CD1c-positive myeloid dendritic cell (primary cell): ENCODE measurements around the gene OTOA.

Experiments used
- DNase-seq: peaks from one replicate; pipeline ENCODE4 v3.0.0-alpha.2; 2016; ENCODE audit errors: extremely low spot score

The OTOA gene

DNA sequence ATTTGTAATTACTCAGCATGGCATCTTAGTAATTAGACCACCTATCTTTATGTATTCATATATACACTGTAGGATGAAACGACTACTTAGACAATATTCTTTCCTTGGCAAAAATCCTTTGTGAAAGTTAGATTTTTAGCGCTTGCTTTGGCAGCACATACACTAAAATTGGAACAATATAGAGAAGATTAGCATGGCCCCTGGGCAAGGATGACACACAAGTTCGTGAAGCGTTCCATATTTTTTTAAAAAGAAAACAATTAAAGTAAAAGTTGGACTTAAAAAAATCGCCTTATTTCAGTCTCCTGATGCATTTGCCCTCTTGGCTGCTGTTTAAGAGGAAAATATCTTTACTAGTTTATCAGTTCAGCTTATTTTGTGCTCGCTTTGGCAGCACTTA is 21.9 kb upstream of the OTOA start:
- no peak for DNase-seq

DNA sequence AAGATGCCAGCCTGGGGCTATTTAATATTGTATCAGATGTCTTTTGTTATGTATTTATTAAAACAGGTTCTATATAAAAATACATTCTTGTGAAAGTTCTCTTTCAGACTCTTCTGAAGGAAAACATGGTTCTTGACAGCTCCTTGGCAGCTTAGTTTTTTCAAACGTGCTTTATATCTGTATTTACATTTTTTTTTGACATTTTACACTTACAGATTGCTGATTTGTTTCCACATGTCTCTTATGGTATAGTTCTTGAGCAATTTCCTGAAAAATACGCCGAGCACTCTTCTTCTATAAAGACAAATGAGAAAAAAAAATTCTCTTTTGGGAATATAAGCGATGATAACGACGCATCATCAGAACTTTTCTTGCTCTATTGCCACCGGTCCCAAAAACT is 20.9 kb upstream of the OTOA start:
- no peak for DNase-seq

GRCh38 chr16:21643785-21644184 is 20.0 kb upstream of the OTOA start:
- DNase-seq, result no peak

GRCh38 chr16:21644674-21645073 is 19.1 kb upstream of the OTOA start:
- no peak for DNase-seq

DNA sequence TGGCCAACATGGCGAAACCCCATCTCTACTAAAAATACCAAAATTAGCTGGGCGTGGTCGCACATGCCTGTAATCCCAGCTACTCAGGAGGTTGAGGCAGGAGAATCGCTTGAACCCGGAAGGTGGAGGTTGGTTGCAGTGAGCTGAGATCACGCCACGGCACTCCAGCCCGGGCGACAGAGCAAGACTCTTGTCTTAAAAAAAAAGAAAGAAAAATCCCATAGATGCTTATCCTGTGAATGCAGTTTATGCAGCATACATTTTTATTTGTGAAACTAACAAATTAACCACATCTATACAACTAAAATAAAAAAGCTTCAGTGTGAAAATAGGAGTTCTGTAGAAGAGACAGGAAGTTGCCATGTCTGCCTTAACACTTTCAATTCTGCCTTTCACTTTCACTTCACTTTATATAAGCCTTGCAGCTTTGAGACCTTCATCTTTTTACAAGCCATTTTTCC is 18.5 kb upstream of the OTOA start:
- DNase-seq, result peak; percentile 84

- DNase-seq, result peak; percentile 61
These were observed 17.7 kb upstream of the OTOA start for GRCh38 chr16:21646091-21646490.

- no peak for DNase-seq
These were observed 16.8 kb upstream of the OTOA start for GRCh38 chr16:21646721-21647561.

DNA sequence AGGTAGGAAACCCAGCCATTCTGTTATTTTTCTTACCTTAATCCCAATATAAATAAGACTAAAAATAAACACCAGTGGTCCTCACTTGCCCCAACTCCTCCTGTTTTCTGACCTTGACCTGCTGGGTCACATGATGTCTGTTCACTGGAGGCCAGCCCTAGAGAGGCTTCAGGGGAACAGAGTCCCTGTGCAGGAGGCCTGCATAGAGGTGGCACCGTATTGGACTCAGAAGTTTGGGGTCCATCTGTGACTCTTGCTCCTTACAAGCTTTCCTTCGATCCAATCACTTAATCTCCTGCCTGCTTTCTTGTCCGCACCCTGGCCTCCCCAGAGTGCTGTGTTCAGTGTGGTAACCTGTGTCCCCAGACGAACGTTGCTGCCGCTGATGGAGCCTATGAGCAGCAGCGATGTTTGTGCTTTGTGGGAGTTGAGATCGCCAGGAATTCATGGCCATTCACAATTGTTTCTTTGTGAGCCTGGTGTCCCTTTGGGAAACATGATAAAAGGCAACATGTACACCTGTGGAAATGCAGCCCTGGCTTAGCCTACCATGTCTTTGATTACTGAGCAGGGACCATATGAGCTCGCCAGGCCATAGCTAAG is 16.1 kb upstream of the OTOA start:
- no peak for DNase-seq

DNA sequence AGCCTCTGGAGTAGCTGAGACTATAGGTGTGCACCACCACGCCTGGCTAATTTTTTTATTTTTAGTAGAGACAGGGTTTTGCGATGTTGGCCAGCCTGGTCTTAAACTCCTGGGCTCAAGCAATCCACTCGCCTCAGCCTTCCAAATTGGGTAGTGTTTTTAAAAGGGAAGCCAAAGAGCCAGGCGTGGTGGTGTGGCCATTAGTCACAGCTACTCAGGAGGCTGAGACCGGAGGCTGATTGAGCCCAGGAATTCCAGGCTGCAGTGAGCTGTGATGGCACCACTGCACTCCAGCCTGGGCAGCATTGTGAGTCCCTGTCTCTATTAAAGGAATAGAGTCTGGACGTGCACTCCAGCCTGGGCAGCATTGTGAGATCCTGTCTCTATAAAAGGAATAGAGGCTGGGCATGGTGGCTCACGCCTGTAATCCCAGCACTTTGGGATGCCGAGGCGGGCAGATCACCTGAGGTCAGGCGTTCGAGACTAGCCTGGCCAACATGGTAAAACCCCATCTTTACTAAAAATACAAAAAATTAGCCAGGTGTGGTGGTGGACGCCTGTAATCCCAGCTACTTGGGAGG is 13.9 kb upstream of the OTOA start:
- peak; percentile 60 for DNase-seq

- peak; percentile 93 for DNase-seq
These were observed 13.2 kb upstream of the OTOA start for GRCh38 chr16:21650521-21650920.

GRCh38 chr16:21651515-21651914 is 12.3 kb upstream of the OTOA start:
- DNase-seq, result no peak

GRCh38 chr16:21652453-21652852 is 11.3 kb upstream of the OTOA start, which contains the start of gene IGSF6:
TSS of gene IGSF6 (minus strand) at chr16:21652608. CDS start at chr16:21652598, 10 bp downstream.
- peak; percentile 88 for DNase-seq

DNA sequence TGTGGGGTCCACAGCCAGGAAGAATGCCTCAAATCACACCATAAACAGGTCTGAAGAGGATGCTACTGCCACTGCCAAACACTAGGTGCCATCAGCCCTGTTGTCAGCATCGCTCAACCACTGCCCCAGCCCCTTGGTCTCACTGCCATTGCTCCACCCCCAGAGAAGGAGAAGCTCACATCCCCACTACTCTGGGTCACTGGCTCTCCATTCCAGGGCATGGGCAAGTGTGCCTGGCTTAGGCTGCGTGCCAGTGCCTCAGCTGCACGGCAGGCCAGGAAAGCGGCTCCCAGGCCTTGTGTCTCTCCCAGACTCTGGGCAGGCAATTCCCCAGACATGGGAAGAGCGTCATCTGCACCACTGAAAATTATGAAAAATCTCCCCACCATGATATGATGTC is 10.2 kb upstream of the OTOA start:
- peak; percentile 79 for DNase-seq

- peak; percentile 57 for DNase-seq
These were observed 9.3 kb upstream of the OTOA start for GRCh38 chr16:21654466-21654865.

DNA sequence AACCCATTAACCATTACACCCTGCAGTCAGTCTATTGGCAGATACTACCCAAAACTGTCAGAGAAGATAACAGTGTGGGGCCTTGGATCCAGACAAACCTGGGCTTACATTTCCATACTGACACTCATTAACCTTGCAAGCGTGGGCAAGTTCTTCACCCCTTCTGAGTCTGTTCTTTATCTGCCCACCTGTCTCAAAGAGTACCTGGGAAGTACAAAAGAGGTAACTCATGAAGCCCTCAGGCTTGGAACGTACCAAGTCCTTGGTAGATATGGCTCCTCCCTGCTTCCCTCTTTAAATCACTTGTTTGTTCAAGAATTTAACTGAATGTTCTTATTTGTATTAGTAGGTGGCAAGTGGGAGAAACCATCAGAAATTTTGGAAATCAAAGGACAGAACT is 8.9 kb upstream of the OTOA start:
- DNase-seq, result no peak

GRCh38 chr16:21656795-21657768 is 6.7 kb upstream of the OTOA start:
- peak; percentile 81 for DNase-seq

DNA sequence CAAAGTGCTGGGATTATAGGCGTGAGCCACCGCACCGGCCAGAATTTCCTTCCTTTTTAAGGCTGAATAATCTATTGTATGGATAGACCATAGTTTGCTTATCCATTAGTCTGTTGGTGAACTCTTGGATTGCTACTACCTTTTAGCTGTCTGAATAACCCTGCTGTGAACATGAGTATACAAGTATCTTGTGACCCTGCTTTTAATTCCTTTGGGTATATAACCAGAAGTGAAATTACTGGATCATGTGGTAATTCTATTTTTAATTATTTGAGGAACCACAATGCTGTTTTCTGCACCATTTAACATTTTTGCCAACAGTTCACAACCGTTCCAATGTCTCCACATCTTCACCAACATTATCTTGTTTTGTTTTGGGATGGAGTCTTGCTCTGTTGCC is 4.6 kb upstream of the OTOA start:
- DNase-seq, result peak; percentile 77

DNA sequence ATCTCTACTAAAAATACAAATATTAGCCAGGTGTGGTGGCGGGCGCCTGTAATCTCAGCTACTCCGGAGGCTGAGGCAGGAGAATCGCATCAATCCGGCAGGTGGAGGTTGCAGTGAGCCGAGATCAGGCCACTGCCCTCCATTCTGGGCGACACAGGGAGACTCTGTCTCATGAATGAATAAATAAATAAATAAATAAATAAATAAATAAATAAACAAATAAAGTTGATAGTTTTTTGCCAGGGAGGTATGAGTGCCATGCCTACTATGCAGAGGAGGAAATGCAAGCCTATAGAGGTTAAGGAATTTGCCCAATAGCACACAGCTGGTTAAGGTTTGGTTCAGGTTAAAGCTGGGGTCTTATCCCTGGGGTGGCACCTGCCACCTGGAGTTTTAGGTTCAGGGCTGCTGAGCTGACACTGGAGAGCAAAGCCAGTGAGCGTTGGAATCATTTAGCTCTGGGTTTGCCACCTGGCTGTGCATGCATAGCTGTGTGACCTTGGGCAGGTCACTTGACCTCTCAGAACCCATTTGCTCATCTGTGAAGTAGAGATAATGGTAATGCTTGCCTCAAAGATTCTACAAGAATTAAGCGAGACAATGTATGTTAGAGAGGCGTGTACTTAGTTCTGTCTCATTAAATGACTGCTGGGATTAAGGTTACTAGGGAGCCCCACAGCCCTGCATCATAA is 1.2 kb downstream of the OTOA start:
- DNase-seq, result no peak

GRCh38 chr16:21666772-21667171 is 3.0 kb downstream of the OTOA start:
- DNase-seq, result no peak

DNA sequence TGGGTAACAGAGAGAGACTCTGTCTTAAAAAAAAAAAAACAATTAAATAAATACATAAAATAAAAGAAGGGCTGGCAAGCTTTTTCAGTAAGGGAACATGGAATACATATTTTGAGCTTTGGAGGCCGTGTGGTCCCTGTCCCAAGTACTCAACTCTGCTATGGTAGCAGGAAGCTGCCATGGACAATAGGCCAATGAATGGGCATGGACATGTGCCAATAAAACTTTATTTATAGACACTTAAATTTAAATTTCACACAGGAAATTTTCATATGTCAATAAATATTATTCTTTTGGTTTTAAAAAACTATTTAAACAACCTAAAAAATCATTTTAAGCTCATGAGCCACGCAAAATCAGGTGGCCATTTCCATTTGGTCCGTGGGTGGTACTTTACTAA is 3.8 kb downstream of the OTOA start:
- no peak for DNase-seq

DNA sequence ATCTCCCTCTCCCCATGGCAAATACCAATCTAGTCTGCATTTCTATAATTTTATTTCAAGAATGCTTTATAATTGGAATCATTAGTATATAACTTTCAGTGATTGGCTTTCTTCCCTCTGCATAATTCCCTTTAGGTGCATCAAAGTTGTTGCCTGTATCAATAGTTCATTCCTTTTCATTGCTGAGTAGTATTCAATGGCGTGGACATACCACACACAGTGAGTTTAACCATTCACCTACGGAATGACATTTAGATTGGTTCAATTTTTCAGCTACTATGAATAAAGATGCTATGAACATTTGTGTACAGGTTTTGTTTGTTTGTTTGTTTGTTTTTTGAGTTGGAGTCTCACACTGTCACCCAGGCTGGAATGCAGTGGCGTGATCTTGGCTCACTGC is 9.7 kb downstream of the OTOA start:
- DNase-seq, result no peak
